GM19463 (cell line): Measurements from ENCODE around the gene TPRKB.
A peak's percentile ranks its signal among the peaks of the same experiment; 100 is the strongest.
"Not testable (repeated sequence)": the region's sequence is repeated elsewhere in the genome, so short reads cannot be mapped to it uniquely, and the experiment has no call there.

Experiments used
- ATAC-seq: cut with Tn5 transposase; IDR thresholded peaks from one replicate; pipeline ENCODE4 v1.9.1; 2021; ENCODE audit warnings: mild to moderate bottlenecking, moderate library complexity; ENCODE audit not compliant: unreplicated experiment

TPRKB gene

GRCh38 chr2:73736855-73737779 is at the start of gene TPRKB:
TSS of gene TPRKB (minus strand) at chr2:73737345. CDS start at chr2:73734569, 2,776 bp downstream.
- peak; percentile 99 for ATAC-seq

- not testable (repeated sequence) for ATAC-seq
Measured at GRCh38 chr2:73783883-73784282, 46.7 kb upstream of the TPRKB start, which contains the start of gene C2orf78. TSS of gene C2orf78 (plus strand) at chr2:73784183. CDS start at chr2:73784310, 127 bp downstream.

GRCh38 chr2:73783402-73783801 is 46.3 kb upstream of the TPRKB start:
- not testable (repeated sequence) for ATAC-seq

GRCh38 chr2:73780237-73780582 is 43.1 kb upstream of the TPRKB start:
- ATAC-seq = no peak

- ATAC-seq = peak; percentile 99
Measured at GRCh38 chr2:73779467-73780236, 42.5 kb upstream of the TPRKB start, which contains the start of gene DUSP11. TSS of gene DUSP11 (minus strand) at chr2:73780103. CDS start at chr2:73779974, 129 bp downstream.

- ATAC-seq = not testable (repeated sequence)
Measured at GRCh38 chr2:73778867-73779466, 41.8 kb upstream of the TPRKB start.

- ATAC-seq = no peak
Measured at GRCh38 chr2:73776869-73777519, 39.8 kb upstream of the TPRKB start.

GRCh38 chr2:73776381-73776780 is 39.2 kb upstream of the TPRKB start:
- ATAC-seq = no peak

GRCh38 chr2:73772819-73773218 is 35.7 kb upstream of the TPRKB start:
- ATAC-seq = no peak

- no peak for ATAC-seq
Measured at GRCh38 chr2:73770725-73771124, 33.6 kb upstream of the TPRKB start.

- ATAC-seq = no peak
Measured at GRCh38 chr2:73766994-73767393, 29.8 kb upstream of the TPRKB start.

- ATAC-seq = no peak
Measured at GRCh38 chr2:73766349-73766748, 29.2 kb upstream of the TPRKB start.

- ATAC-seq = no peak
Measured at GRCh38 chr2:73764945-73765344, 27.8 kb upstream of the TPRKB start.

GRCh38 chr2:73762571-73762970 is 25.4 kb upstream of the TPRKB start:
- ATAC-seq = no peak

- ATAC-seq = no peak
Measured at GRCh38 chr2:73759904-73760303, 22.8 kb upstream of the TPRKB start.

GRCh38 chr2:73759285-73759764 is 22.2 kb upstream of the TPRKB start:
- no peak for ATAC-seq

- not testable (repeated sequence) for ATAC-seq
Measured at GRCh38 chr2:73754332-73754731, 17.2 kb upstream of the TPRKB start.

- no peak for ATAC-seq
Measured at GRCh38 chr2:73749314-73749713, 12.2 kb upstream of the TPRKB start.

GRCh38 chr2:73746877-73747208 is 9.7 kb upstream of the TPRKB start:
- no peak for ATAC-seq

GRCh38 chr2:73746015-73746876 is 9.1 kb upstream of the TPRKB start:
- no peak for ATAC-seq
